IPS-NIHi11 (cell line): ENCODE results near the gene PSMB3.
A peak's percentile ranks its signal among the peaks of the same experiment; 100 is the strongest.
"Not testable (repeated sequence)": the region's sequence is repeated elsewhere in the genome, so short reads cannot be mapped to it uniquely, and the experiment has no call there.

Experiments
- DNase-seq: peaks from one replicate; pipeline ENCODE4 v3.0.0; 2012; ENCODE audit warnings: mixed read lengths, low spot score

Gene PSMB3

GRCh38 chr17:38749223-38750043 lies 3.1 kb upstream of the PSMB3 start:
- DNase-seq, result peak; percentile 61

- DNase-seq, result no peak
Observed at GRCh38 chr17:38750044-38750311, 2.6 kb upstream of the PSMB3 start.

- no peak for DNase-seq
Observed at GRCh38 chr17:38750312-38751121, 2.0 kb upstream of the PSMB3 start.

- DNase-seq, result no peak
Observed at GRCh38 chr17:38751144-38751807, 1.3 kb upstream of the PSMB3 start.

- peak; percentile 55 for DNase-seq
Observed at GRCh38 chr17:38751808-38752307, 683 bp upstream of the PSMB3 start.

GRCh38 chr17:38753071-38753506 lies 548 bp downstream of the PSMB3 start:
- no peak for DNase-seq

- peak; percentile 78 for DNase-seq
Observed at GRCh38 chr17:38761612-38762011, 9.1 kb downstream of the PSMB3 start.

- DNase-seq, result no peak
Observed at GRCh38 chr17:38762231-38762630, 9.7 kb downstream of the PSMB3 start.

- DNase-seq, result no peak
Observed at GRCh38 chr17:38766341-38766740, 13.8 kb downstream of the PSMB3 start.

GRCh38 chr17:38768417-38768816 lies 15.9 kb downstream of the PSMB3 start:
- no peak for DNase-seq

- DNase-seq, result no peak
Observed at GRCh38 chr17:38773258-38773657, 20.7 kb downstream of the PSMB3 start.

- no peak for DNase-seq
Observed at GRCh38 chr17:38777641-38778250, 25.2 kb downstream of the PSMB3 start.

GRCh38 chr17:38779965-38780752 lies 27.6 kb downstream of the PSMB3 start:
- DNase-seq, result no peak

GRCh38 chr17:38783227-38783626 lies 30.7 kb downstream of the PSMB3 start:
- no peak for DNase-seq

- DNase-seq, result no peak
Observed at GRCh38 chr17:38786372-38786771, 33.8 kb downstream of the PSMB3 start.

GRCh38 chr17:38787999-38788398 lies 35.5 kb downstream of the PSMB3 start:
- DNase-seq, result not testable (repeated sequence)

- DNase-seq, result no peak
Observed at GRCh38 chr17:38789185-38789584, 36.6 kb downstream of the PSMB3 start.

- DNase-seq, result not testable (repeated sequence)
Observed at GRCh38 chr17:38790148-38790707, 37.7 kb downstream of the PSMB3 start.

GRCh38 chr17:38791162-38791561 lies 38.6 kb downstream of the PSMB3 start:
- no peak for DNase-seq

GRCh38 chr17:38794221-38794620 lies 41.7 kb downstream of the PSMB3 start:
- no peak for DNase-seq
